ENCODE data around the gene CHRNA9. TPM values are rescaled to one million over a fixed set of nuclear protein-coding genes. Genes with fewer than 3 reads are reported as not detected.

Gene CHRNA9
- polyA plus RNA-seq, 1 donor (not counting 4 experiments of a cell fraction or from before 2014, with no cell fraction given) = 0.03 TPM

DNA sequence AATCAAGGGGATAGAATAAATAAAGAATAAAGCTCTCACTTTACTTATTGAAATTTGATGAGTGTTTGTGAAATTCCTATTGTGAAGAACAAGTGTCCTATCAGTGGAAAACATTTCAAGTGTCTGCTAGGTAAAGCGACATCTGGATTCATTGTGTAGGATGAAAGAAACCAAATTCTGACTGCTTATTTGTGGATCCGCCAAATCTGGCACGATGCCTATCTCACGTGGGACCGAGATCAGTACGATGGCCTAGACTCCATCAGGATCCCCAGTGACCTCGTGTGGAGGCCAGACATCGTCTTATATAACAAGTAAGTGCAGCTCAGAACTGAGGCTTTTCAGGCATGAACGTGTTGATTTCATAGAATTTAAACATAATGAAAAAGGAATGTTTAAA lies 1.9 kb downstream of the CHRNA9 start:
- Histone ChIP-seq H2AFZ (ENCODE audit: control insufficient read depth, low read length) (no peak overlapping the region), H3K4me3 (ENCODE audit: control insufficient read depth in 2 of 3, extremely low read depth in 1 of 3, insufficient read depth in 2 of 3, low read depth in 1 of 3, low read length in 3 of 3) (no peak overlapping the region), H3K79me2 (ENCODE audit: control insufficient read depth, insufficient read depth, low read length) (no peaks in the 10 kb centered on the region), H3K9ac (ENCODE audit: control insufficient read depth, extremely low read depth, insufficient read depth, low read length) (no peak overlapping the region), H3K4me1 (ENCODE audit: control insufficient read depth, extremely low read depth, insufficient read depth, low read length) (peaks cover 23% of the 10 kb centered on the region), H3K36me3 (ENCODE audit: control insufficient read depth in 2 of 2, extremely low read depth in 1 of 2, insufficient read depth in 2 of 2, low read length in 2 of 2) (no peaks in the 10 kb centered on the region), H4K20me1 (ENCODE audit: control insufficient read depth, extremely low read depth, insufficient read depth, low read length) (no peaks in the 10 kb centered on the region), H3K27ac (ENCODE audit: control insufficient read depth, insufficient read depth, low read length) (no peak overlapping the region), H3K9me1 (ENCODE audit: control insufficient read depth, extremely low read depth, insufficient read depth, low read length) (no peaks in the 10 kb centered on the region), H3K4me2 (ENCODE audit: control insufficient read depth, extremely low read depth, insufficient read depth, low read depth, low read length) (no peak overlapping the region), H3K9me3 (ENCODE audit: control insufficient read depth, low read depth, low read length) (no peaks in the 10 kb centered on the region), H3K27me3 (ENCODE audit: control insufficient read depth, extremely low read depth, insufficient read depth, low read length) (no peaks in the 10 kb centered on the region)
- FAIRE-seq = no peak
- dilution Hi-C loops (cut with MboI; ENCODE audit: extremely low pct_ligation_motif_present, low sequenced_read_pairs) = no loop called here
- TF ChIP-seq EZH2 (IDR thresholded peaks at IDR 0.05; ENCODE audit: low read length) = no peak
- TF ChIP-seq CTCF (optimal IDR thresholded peaks at IDR 0.05 in 1 of 3, IDR thresholded peaks at IDR 0.05 in 1 of 3, conservative IDR thresholded peaks at IDR 0.05 in 1 of 3; ENCODE audit: extremely low read depth in 1 of 3, insufficient read depth in 2 of 3, low read length in 3 of 3) = no peak
- no peak for DNase-seq (ENCODE audit: low read depth, low spot score)

DNA sequence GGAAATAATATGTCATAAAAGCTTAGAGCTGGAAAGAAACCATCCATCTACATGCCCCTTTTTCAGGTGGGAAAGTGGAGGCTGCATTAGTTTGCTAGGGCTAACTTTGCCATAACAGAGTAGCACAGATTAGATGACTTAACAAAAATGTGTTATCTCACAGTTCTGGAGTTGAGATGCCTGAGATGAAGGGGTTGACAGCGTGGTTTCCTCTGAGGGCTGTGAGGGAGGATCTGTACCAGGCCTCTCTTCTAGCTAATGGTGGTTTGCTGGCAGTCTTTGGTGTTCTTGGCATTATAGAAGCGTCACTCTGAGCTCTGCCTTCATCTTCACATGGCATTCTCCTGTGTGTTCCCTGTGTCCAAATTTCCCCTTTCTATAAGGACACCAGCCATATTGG lies 2.4 kb downstream of the CHRNA9 start:
- H3K36me3 ChIP-seq (ENCODE audit: control insufficient read depth in 2 of 2, extremely low read depth in 1 of 2, insufficient read depth in 2 of 2, low read length in 2 of 2) = no peaks in the 10 kb centered on the region
- H3K27ac ChIP-seq (ENCODE audit: control insufficient read depth, insufficient read depth, low read length) = no peak overlapping the region
- TF ChIP-seq CTCF (optimal IDR thresholded peaks at IDR 0.05 in 1 of 3, IDR thresholded peaks at IDR 0.05 in 1 of 3, conservative IDR thresholded peaks at IDR 0.05 in 1 of 3; ENCODE audit: extremely low read depth in 1 of 3, insufficient read depth in 2 of 3, low read length in 3 of 3) (no peak), EZH2 (IDR thresholded peaks at IDR 0.05; ENCODE audit: low read length) (no peak)
- no peak overlapping the region for H2AFZ ChIP-seq (ENCODE audit: control insufficient read depth, low read length)
- no peak overlapping the region for H3K4me3 ChIP-seq (ENCODE audit: control insufficient read depth in 2 of 3, extremely low read depth in 1 of 3, insufficient read depth in 2 of 3, low read depth in 1 of 3, low read length in 3 of 3)
- H3K4me2 ChIP-seq (ENCODE audit: control insufficient read depth, extremely low read depth, insufficient read depth, low read depth, low read length) = no peak overlapping the region
- H3K9me3 ChIP-seq (ENCODE audit: control insufficient read depth, low read depth, low read length) = no peaks in the 10 kb centered on the region
- no peaks in the 10 kb centered on the region for H3K79me2 ChIP-seq (ENCODE audit: control insufficient read depth, insufficient read depth, low read length)
- no peak for DNase-seq (ENCODE audit: low read depth, low spot score)
- FAIRE-seq = no peak
- H3K9me1 ChIP-seq (ENCODE audit: control insufficient read depth, extremely low read depth, insufficient read depth, low read length) = no peaks in the 10 kb centered on the region
- no peaks in the 10 kb centered on the region for H4K20me1 ChIP-seq (ENCODE audit: control insufficient read depth, extremely low read depth, insufficient read depth, low read length)
- dilution Hi-C loops (cut with MboI; ENCODE audit: extremely low pct_ligation_motif_present, low sequenced_read_pairs) = no loop called here
- no peak overlapping the region for H3K9ac ChIP-seq (ENCODE audit: control insufficient read depth, extremely low read depth, insufficient read depth, low read length)
- H3K4me1 ChIP-seq (ENCODE audit: control insufficient read depth, extremely low read depth, insufficient read depth, low read length) = peaks cover 23% of the 10 kb centered on the region
- no peaks in the 10 kb centered on the region for H3K27me3 ChIP-seq (ENCODE audit: control insufficient read depth, extremely low read depth, insufficient read depth, low read length)

All from keratinocyte (primary cell).